GM18511 (cell line): Measurements from ENCODE around the gene COMT.

ENCODE experiments used
- ATAC-seq: cut with Tn5 transposase; IDR thresholded peaks from one replicate; pipeline ENCODE4 v1.9.1; 2021; ENCODE audit warnings: mild to moderate bottlenecking, moderate library complexity; ENCODE audit not compliant: unreplicated experiment

The COMT gene

GRCh38 chr22:20009582-20010306, 68.2 kb downstream of the COMT start:
- no peak for ATAC-seq

- no peak for ATAC-seq
Observed at GRCh38 chr22:20010307-20011122, 68.9 kb downstream of the COMT start.

GRCh38 chr22:20011123-20011992, 69.8 kb downstream of the COMT start:
- ATAC-seq = no peak

GRCh38 chr22:20011993-20012740, 70.6 kb downstream of the COMT start:
- ATAC-seq = no peak

- ATAC-seq = no peak
Observed at GRCh38 chr22:20012741-20013331, 71.3 kb downstream of the COMT start.

GRCh38 chr22:20013382-20013871, 71.9 kb downstream of the COMT start:
- ATAC-seq = no peak

- no peak for ATAC-seq
Observed at GRCh38 chr22:20014526-20015186, 73.1 kb downstream of the COMT start.

- no peak for ATAC-seq
Observed at GRCh38 chr22:20015187-20015625, 73.6 kb downstream of the COMT start.

GRCh38 chr22:20015971-20016733, 74.6 kb downstream of the COMT start:
- ATAC-seq = no peak

- peak; percentile 60 for ATAC-seq
Observed at GRCh38 chr22:20016734-20017621, 75.4 kb downstream of the COMT start, which contains the start of gene ARVCF. TSS of gene ARVCF (minus strand) at chr22:20016823. CDS start at chr22:19990794, 26,029 bp downstream.

- no peak for ATAC-seq
Observed at GRCh38 chr22:20017622-20017958, 76.0 kb downstream of the COMT start.

GRCh38 chr22:20018001-20018400, 76.4 kb downstream of the COMT start:
- no peak for ATAC-seq
